HCT116 (cell line): ENCODE data around the gene DMD. TPM values are rescaled to one million over a fixed set of nuclear protein-coding genes. Genes with fewer than 3 reads are reported as not detected.

ENCODE experiments used
- ATAC-seq: fragments of 200-7000 bp; cut with Tn5 transposase; 2 replicates; pipeline ENCODE4 v1.9.1; 2020; ENCODE audit warnings: mild to moderate bottlenecking, moderate library complexity
- BruUV-seq: library from RNA; stranded (reverse); fragments of 400-500 nt; replicated peaks from 2 replicates; lab custom pipeline; 2021; lab: Mats Ljungman, UMichigan
- CTCF ChIA-PET: fragments of 300-600 bp; sonication (Branson Sonifier 250); formaldehyde crosslinking; loops from one replicate; lab custom pipeline; 2021; ENCODE audit warnings: antibody characterized with exemption; lab: Charles Lee
- POLR2A ChIA-PET: fragments of 300-600, 350-600 bp; sonication (Branson Sonifier 250); formaldehyde crosslinking; loops from one replicate; lab custom pipeline; 2021; ENCODE audit warnings: antibody characterized with exemption; lab: Charles Lee
- RAD21 ChIA-PET, 2 experiments: fragments of 300-600 bp; sonication (Branson Sonifier 250); formaldehyde crosslinking; loops; one replicate each; lab custom pipeline; 2023; ENCODE audit warnings: low total read pairs in 2 of 2; ENCODE audit not compliant: uncharacterized antibody in 2 of 2, unreplicated experiment in 2 of 2, low non-redundant PET in 1 of 2; lab: Charles Lee
- DNase-seq: peaks from one replicate; pipeline ENCODE4 v3.0.0-alpha.2; 2010; ENCODE audit warnings: low read depth, low spot score
- H2AFZ ChIP-seq: fragments of 200-600 bp; shearing (Covaris generic), sonication (generic); 2 replicates; pipeline ENCODE4 v1.6.1; 2017; ENCODE audit warnings: low read depth, mixed run types, mixed read lengths, antibody characterized with exemption, low read length; ENCODE audit not compliant: poor library complexity, severe bottlenecking
- H3K27ac ChIP-seq: 2 replicates; pipeline ENCODE4 v1.5.1; 2012; ENCODE audit warnings: low read depth, low read length
- H3K27me3 ChIP-seq: fragments of 200-600 bp; sonication (generic); 2 replicates; pipeline ENCODE4 v1.6.1; 2016; ENCODE audit warnings: mixed run types, low read length, mixed read lengths; ENCODE audit not compliant: insufficient read depth
- H3K36me3 ChIP-seq, 2 experiments: fragments of 200-500 bp in 1 of 2; fragments of 200-600 bp in 1 of 2; sonication (Bioruptor generic) in 1 of 2; sonication (generic) in 1 of 2; 2 replicates each; pipeline versions ENCODE4 v1.5.1 to v1.6.1; 2014 to 2016; ENCODE audit warnings: low read length in 2 of 2, inconsistent platforms in 1 of 2, mixed read lengths in 1 of 2, mixed run types in 1 of 2; ENCODE audit not compliant: insufficient read depth in 2 of 2, control insufficient read depth in 1 of 2
- H3K4me1 ChIP-seq, 2 experiments: fragments of 200-600 bp in 1 of 2; sonication (generic) in 1 of 2; 2 replicates each; pipeline versions ENCODE4 v1.5.1 to v1.6.1; 2012 to 2017; ENCODE audit warnings: low read length in 2 of 2, inconsistent platforms in 1 of 2, mild to moderate bottlenecking in 1 of 2, mixed read lengths in 1 of 2, mixed run types in 1 of 2, moderate library complexity in 1 of 2; ENCODE audit not compliant: insufficient read depth in 2 of 2, control insufficient read depth in 1 of 2
- H3K4me2 ChIP-seq: fragments of 200-600 bp; sonication (generic); 2 replicates; pipeline ENCODE4 v1.6.1; 2017; ENCODE audit warnings: mixed run types, low read length, mixed read lengths
- H3K4me3 ChIP-seq, 2 experiments: fragments of 200-600 bp in 1 of 2; sonication (generic) in 1 of 2; replicated peaks in 1 of 2; 2 replicates each; pipeline ENCODE4 v1.5.1; 2011 to 2016; ENCODE audit warnings: low read length in 2 of 2, control low read depth in 1 of 2, low read depth in 1 of 2, mild to moderate bottlenecking in 1 of 2, mixed read lengths in 1 of 2, mixed run types in 1 of 2
- H3K79me2 ChIP-seq: fragments of 200-600 bp; sonication (generic); 2 replicates; pipeline ENCODE4 v1.6.1; 2017; ENCODE audit warnings: mild to moderate bottlenecking, mixed run types, low read length, moderate library complexity, mixed read lengths; ENCODE audit not compliant: insufficient read depth
- H3K9ac ChIP-seq: fragments of 200-600 bp; sonication (generic); 2 replicates; pipeline ENCODE4 v1.6.1; 2016; ENCODE audit warnings: low read length, mixed read lengths
- H3K9me2 ChIP-seq: fragments of 200-600 bp; sonication (generic), shearing (Covaris generic); 2 replicates; pipeline ENCODE4 v1.6.1; 2017; ENCODE audit warnings: mixed run types, mild to moderate bottlenecking, moderate library complexity; ENCODE audit not compliant: insufficient read depth
- H3K9me3 ChIP-seq, 2 experiments: fragments of 200-500 bp in 1 of 2; fragments of 200-600 bp in 1 of 2; sonication (Bioruptor generic) in 1 of 2; sonication (generic) in 1 of 2; 2 replicates each; pipeline ENCODE4 v1.6.1; 2014 to 2017; ENCODE audit warnings: low read length in 2 of 2, mixed read lengths in 2 of 2, inconsistent platforms in 1 of 2, low read depth in 1 of 2, mild to moderate bottlenecking in 1 of 2, mixed run types in 1 of 2, moderate library complexity in 1 of 2; ENCODE audit not compliant: control insufficient read depth in 1 of 2, insufficient read depth in 1 of 2
- H4K20me1 ChIP-seq: fragments of 200-600 bp; sonication (generic), shearing (Covaris generic); 2 replicates; pipeline ENCODE4 v1.6.1; 2017; ENCODE audit warnings: mixed run types, mild to moderate bottlenecking, moderate library complexity; ENCODE audit not compliant: insufficient read depth
- ATF3 ChIP-seq: IDR thresholded peaks from 2 replicates; pipeline ENCODE4 v1.6.1; 2012
- POLR2AphosphoS5 ChIP-seq: IDR thresholded peaks from 2 replicates; pipeline ENCODE4 v1.6.1; 2011; ENCODE audit warnings: mild to moderate bottlenecking, low read depth, low read length, moderate library complexity
- REST ChIP-seq: IDR thresholded peaks from 2 replicates; pipeline ENCODE4 v1.6.1; 2012; ENCODE audit warnings: low read depth
- YY1 ChIP-seq: IDR thresholded peaks from 2 replicates; pipeline ENCODE4 v1.6.1; 2011; ENCODE audit warnings: low read length, low read depth, moderate library complexity, mild to moderate bottlenecking; ENCODE audit not compliant: insufficient replicate concordance; ENCODE audit errors: extremely low read depth
- ZNF274 ChIP-seq: fragments of 200-500 bp; sonication (Bioruptor generic); IDR thresholded peaks from 2 replicates; pipeline ENCODE4 v1.6.1; 2014; ENCODE audit warnings: mild to moderate bottlenecking, low read depth, low read length, inconsistent platforms
- intact Hi-C: fragments of 100-400 bp; cut with micrococcal nuclease; formaldehyde crosslinking; loops from 2 replicates; pipeline ENCODE4 v1.10.0; 2022
- total RNA-seq: library from RNA; stranded (reverse); gene quantifications from one replicate; pipeline ENCODE4 v1.2.1, GENCODE V29; 2021; ENCODE audit not compliant: unreplicated experiment

The DMD gene
- total RNA-seq, 1 experiment from 2014 or later = 0.05 TPM

- BruUV-seq = no TSS peak
- H3K9me2 ChIP-seq = no peaks in the 10 kb centered on the region
Measured at GRCh38 chrX:32472364-32472763, 739.0 kb downstream of the DMD start.

More at GRCh38 chrX:32472364-32472763, 739.0 kb downstream of the DMD start:
- H3K4me2 ChIP-seq = no peak overlapping the region
- no peak for ATAC-seq
- H3K9me3 ChIP-seq = no peaks in the 10 kb centered on the region
- H3K4me3 ChIP-seq = no peak overlapping the region
- no peaks in the 10 kb centered on the region for H3K27me3 ChIP-seq
- H3K9ac ChIP-seq = no peak overlapping the region
- intact Hi-C loops = no loop called here
- DNase-seq = no peak
- H3K79me2 ChIP-seq = no peaks in the 10 kb centered on the region
- no peaks in the 10 kb centered on the region for H4K20me1 ChIP-seq
- H2AFZ ChIP-seq = no peak overlapping the region
- TF ChIP-seq ZNF274 (no peak), YY1 (no peak), ATF3 (no peak), POLR2AphosphoS5 (no peak), REST (no peak)
- TF ChIP-seq, all 23 proteins: peak for 0
- Histone ChIP-seq H3K36me3 (no peaks in the 10 kb centered on the region), H3K27ac (no peak overlapping the region), H3K4me1 (no peaks in the 10 kb centered on the region)
- ChIA-PET POLR2A (no interaction called here), RAD21 (no interaction called here), CTCF (no interaction called here)
